ENCODE measurements around the gene TUBB2A. TPM values are rescaled to one million over a fixed set of nuclear protein-coding genes. Genes with fewer than 3 reads are reported as not detected.

Gene TUBB2A
- total and polyA plus RNA-seq, 2 of the 4 experiments (the other 2 are of a cell fraction) = 164 to 264 TPM

DNA sequence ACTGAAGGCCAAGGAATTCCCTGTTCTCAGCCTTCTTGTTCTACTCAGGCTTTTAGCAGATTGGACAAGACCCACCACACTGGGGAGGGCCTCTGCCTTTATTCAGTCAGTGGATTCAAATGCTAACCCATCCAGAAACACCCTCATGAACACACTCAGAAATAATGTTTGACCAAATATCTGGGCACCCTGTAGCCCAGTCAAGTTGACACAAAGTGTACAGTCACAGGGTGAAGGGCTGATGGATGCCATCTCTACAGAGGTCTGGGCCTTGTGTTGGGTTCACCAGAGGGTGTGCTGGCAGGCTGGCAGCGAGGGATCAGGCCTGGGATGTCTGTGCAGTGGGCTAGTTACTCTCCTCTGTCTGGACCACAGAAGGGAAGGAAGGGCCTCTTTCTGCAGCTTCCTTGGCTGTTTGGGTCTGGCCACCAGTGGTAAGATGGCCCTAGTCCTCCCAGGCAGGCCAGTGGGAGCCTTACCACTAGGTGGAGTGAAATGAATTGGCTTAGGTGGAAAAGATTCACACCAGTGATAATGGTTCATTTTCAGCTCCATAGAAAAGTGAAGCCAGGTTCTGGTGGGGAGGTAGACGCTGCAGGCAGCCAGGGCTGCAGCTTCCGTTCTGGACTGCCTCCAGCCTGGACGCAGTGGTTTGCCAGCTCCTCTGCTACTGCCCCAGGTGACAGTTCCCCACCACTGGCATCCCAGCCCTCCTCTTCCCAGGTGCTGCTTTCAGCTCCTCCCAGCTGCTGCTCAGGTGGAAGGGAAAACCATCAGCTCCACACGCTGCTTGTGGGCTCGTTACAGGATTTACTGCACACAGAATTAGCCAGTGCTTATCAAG is 9.2 kb downstream of the TUBB2A start (continued):
- no peak for TF ChIP-seq NFE2L2 (IDR thresholded peaks at IDR 0.05; ENCODE audit: low read depth, low read length)

DNA sequence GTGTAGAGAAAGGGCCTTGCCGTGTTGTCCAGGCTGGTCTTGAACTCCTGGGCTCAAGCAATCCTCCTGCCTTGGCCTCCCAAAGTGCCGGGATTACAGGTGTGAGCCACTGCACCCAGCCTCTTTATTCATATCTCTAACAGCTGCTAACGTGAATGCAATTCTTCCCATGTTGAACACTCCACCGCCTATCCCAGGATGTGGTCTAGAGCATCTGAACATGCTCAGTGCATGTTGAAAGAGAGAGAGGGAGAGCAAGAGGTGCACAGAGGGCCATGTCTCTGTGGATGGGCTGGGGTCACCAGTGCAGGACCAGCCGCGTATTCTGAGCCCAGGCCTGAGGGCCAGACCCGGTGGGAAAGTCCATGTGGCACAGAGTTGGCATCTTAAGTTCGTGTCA is 12.8 kb downstream of the TUBB2A start:
- no peak for DNase-seq
- Histone ChIP-seq H2AK5ac (ENCODE audit: low read depth, low read length) (no peak overlapping the region), H3K4ac (ENCODE audit: low read depth, low read length) (no peak overlapping the region), H4K91ac (ENCODE audit: insufficient read depth, low read depth, low read length) (no peak overlapping the region), H3K18ac (ENCODE audit: low read depth, low read length) (no peak overlapping the region), H3K9me1 (ENCODE audit: insufficient read depth, low read length) (peaks cover 3% of the 10 kb centered on the region; the same call in 1 of the 2 replicates), H2BK5ac (ENCODE audit: low read depth, low read length, poor library complexity, severe bottlenecking) (no peak overlapping the region), H2BK15ac (ENCODE audit: low read depth, low read length) (no peak overlapping the region), H4K20me1 (ENCODE audit: insufficient read depth, low read length) (no peaks in the 10 kb centered on the region), H2BK120ac (ENCODE audit: low read depth, low read length) (no peak overlapping the region), H3K4me1 (ENCODE audit: control insufficient read depth, insufficient read depth, low read length) (peaks cover under 1% of the 10 kb centered on the region; the same call in 1 of the 2 replicates), H4K5ac (ENCODE audit: low read depth, low read length) (no peak overlapping the region), H3K36me3 (ENCODE audit: control insufficient read depth, insufficient read depth, low read length) (peaks cover 23% of the 10 kb centered on the region), H2AFZ (replicated peaks; ENCODE audit: low read length, poor library complexity) (no peak overlapping the region), H3K4me2 (ENCODE audit: low read depth, low read length) (no peak overlapping the region), H3K23ac (ENCODE audit: low read depth, low read length) (no peak overlapping the region), H4K8ac (ENCODE audit: low read depth in 2 of 2, low read length in 2 of 2) (no peak overlapping the region), H3K4me3 (ENCODE audit: insufficient read depth, low read depth, low read length) (no peak overlapping the region), H3K79me1 (ENCODE audit: low read depth in 1 of 2, low read length in 2 of 2) (no peaks in the 10 kb centered on the region; a peak in 1 of 4 replicates), H3K27ac (ENCODE audit: insufficient read depth, low read length) (no peak overlapping the region), H3K27me3 (ENCODE audit: control insufficient read depth, insufficient read depth, low read length) (no peaks in the 10 kb centered on the region), H3K56ac (ENCODE audit: extremely low read depth, insufficient read depth, low read length) (no peak overlapping the region), H2AK9ac (replicated peaks; ENCODE audit: low read depth, low read length, poor library complexity) (no peak overlapping the region), H2BK20ac (ENCODE audit: low read depth, low read length) (no peak overlapping the region), H3K9me3 (ENCODE audit: control insufficient read depth, insufficient read depth, low read length) (no peaks in the 10 kb centered on the region), H3K14ac (replicated peaks; ENCODE audit: low read depth, low read length) (no peak overlapping the region), H3K9ac (ENCODE audit: low read depth, low read length) (no peak overlapping the region)
- no TSS peak for BruUV-seq (replicated peaks)
- dilution Hi-C loops (cut with HindIII; ENCODE audit: low sequenced_read_pairs, unreplicated experiment) (no loop called here), in situ Hi-C loops (cut with MboI; ENCODE audit: low sequenced_read_pairs) (loop anchor here (25.0 kb wide), 1 partner anchor 593 kb away; no protein-coding TSS in a partner anchor), intact Hi-C loops (cut with micrococcal nuclease) (no loop called here)
- no peak for ATAC-seq (ENCODE audit: low read depth)
- ChIA-PET POLR2A (ENCODE audit: unreplicated experiment) (no interaction called here), CTCF (interaction anchor here (0.7 kb wide), 1 partner anchor 44 kb away, joined by 4 read pairs; no protein-coding TSS in a partner anchor)
- 92% methylated on average over 2 of the region's 8 CpGs; no CpG with 5 or more reads in 1 of the 2 experiments for WGBS, 2 experiments (ENCODE audit: extremely low coverage in 2 of 2, insufficient read length in 1 of 2)
- TF ChIP-seq POLR2A (IDR thresholded peaks at IDR 0.05; ENCODE audit: low read depth, low read length) (no peak), MAZ (IDR thresholded peaks at IDR 0.05; ENCODE audit: borderline replicate concordance, low read depth, low read length) (no peak), MXI1 (IDR thresholded peaks at IDR 0.05; ENCODE audit: borderline replicate concordance, low read depth, low read length) (no peak), BHLHE40 (IDR thresholded peaks at IDR 0.05; ENCODE audit: low read depth, low read length) (no peak), RFX5 (IDR thresholded peaks at IDR 0.05; ENCODE audit: low read depth, low read length) (no peak), SMC3 (IDR thresholded peaks at IDR 0.05; ENCODE audit: low read depth, low read length) (no peak), NFE2L2 (IDR thresholded peaks at IDR 0.05; ENCODE audit: low read depth, low read length) (no peak), RAD21 (IDR thresholded peaks at IDR 0.05; ENCODE audit: low read length) (no peak), FOS (IDR thresholded peaks at IDR 0.05; ENCODE audit: low read depth, low read length) (no peak)
- TF ChIP-seq, protein P1, sequence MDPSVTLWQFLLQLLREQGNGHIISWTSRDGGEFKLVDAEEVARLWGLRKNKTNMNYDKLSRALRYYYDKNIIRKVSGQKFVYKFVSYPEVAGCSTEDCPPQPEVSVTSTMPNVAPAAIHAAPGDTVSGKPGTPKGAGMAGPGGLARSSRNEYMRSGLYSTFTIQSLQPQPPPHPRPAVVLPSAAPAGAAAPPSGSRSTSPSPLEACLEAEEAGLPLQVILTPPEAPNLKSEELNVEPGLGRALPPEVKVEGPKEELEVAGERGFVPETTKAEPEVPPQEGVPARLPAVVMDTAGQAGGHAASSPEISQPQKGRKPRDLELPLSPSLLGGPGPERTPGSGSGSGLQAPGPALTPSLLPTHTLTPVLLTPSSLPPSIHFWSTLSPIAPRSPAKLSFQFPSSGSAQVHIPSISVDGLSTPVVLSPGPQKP (IDR thresholded peaks at IDR 0.05; ENCODE audit: borderline replicate concordance, low read depth, low read length) = no peak
- TF ChIP-seq, protein P2, sequence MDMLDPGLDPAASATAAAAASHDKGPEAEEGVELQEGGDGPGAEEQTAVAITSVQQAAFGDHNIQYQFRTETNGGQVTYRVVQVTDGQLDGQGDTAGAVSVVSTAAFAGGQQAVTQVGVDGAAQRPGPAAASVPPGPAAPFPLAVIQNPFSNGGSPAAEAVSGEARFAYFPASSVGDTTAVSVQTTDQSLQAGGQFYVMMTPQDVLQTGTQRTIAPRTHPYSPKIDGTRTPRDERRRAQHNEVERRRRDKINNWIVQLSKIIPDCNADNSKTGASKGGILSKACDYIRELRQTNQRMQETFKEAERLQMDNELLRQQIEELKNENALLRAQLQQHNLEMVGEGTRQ (IDR thresholded peaks at IDR 0.05; ENCODE audit: low read depth, low read length) = no peak

All from IMR-90 (cell line).